ENCODE results near the gene PCNP.

- TF ChIP-seq CTCF (IDR thresholded peaks at IDR 0.05) (no peak), EP300 (IDR thresholded peaks at IDR 0.05) (no peak)
Observed at GRCh38 chr3:101639280-101639963, 65.4 kb downstream of the PCNP start.

Measured in gastroesophageal sphincter (tissue), 3 donors.